Endothelial cell of umbilical vein (primary cell): ENCODE data around the gene SDK2. TPM values are rescaled to one million over a fixed set of nuclear protein-coding genes. Genes with fewer than 3 reads are reported as not detected.

Experiments
- BruUV-seq: library from RNA; stranded (reverse); fragments of 400-500 nt; replicated peaks from 2 replicates; lab custom pipeline; 2021; lab: Mats Ljungman, UMichigan
- CTCF ChIA-PET: fragments of 300-600, 350-600 bp; sonication (Branson Sonifier 250); formaldehyde crosslinking; loops from one replicate; lab custom pipeline; 2021; ENCODE audit warnings: antibody characterized with exemption, inconsistent platforms; lab: Charles Lee
- POLR2A ChIA-PET: fragments of 300-600, 350-600 bp; sonication (Branson Sonifier 250); formaldehyde crosslinking; loops from one replicate; lab custom pipeline; 2021; ENCODE audit warnings: antibody characterized with exemption, inconsistent platforms; lab: Charles Lee
- DNase-seq: peaks from one replicate; pipeline ENCODE4 v3.0.0-alpha.2; 2011; ENCODE audit warnings: low read depth, low spot score
- FAIRE-seq: peaks from 2 replicates; lab custom pipeline; 2011; peaks lifted over from hg19 to GRCh38; lab: Jason Lieb, UNC
- H2AFZ ChIP-seq: 2 replicates; pipeline ENCODE4 v1.6.0; 2012; ENCODE audit warnings: low read depth, low read length, control low read depth, inconsistent platforms
- H3K27ac ChIP-seq: 2 replicates; pipeline ENCODE4 v1.5.1; 2011; ENCODE audit warnings: low read depth, mild to moderate bottlenecking, control low read depth, low read length, moderate library complexity; ENCODE audit not compliant: insufficient read depth
- H3K27me3 ChIP-seq, 2 experiments: 2 replicates each; pipeline versions ENCODE4 v1.6.0 to v1.6.1; 2011; ENCODE audit warnings: low read length in 2 of 2, mixed read lengths in 1 of 2; ENCODE audit not compliant: control insufficient read depth in 2 of 2, insufficient read depth in 2 of 2
- H3K36me3 ChIP-seq, 2 experiments: 2 replicates in 1 of 2; 3 replicates in 1 of 2; pipeline ENCODE4 v1.5.1; 2011; ENCODE audit warnings: low read length in 2 of 2, mild to moderate bottlenecking in 1 of 2, moderate library complexity in 1 of 2; ENCODE audit not compliant: control insufficient read depth in 2 of 2, insufficient read depth in 2 of 2; ENCODE audit errors: extremely low read depth in 1 of 2
- H3K4me1 ChIP-seq: 3 replicates; pipeline ENCODE4 v1.5.1; 2011; ENCODE audit warnings: mild to moderate bottlenecking, low read length; ENCODE audit not compliant: control insufficient read depth, insufficient read depth; ENCODE audit errors: extremely low read depth
- H3K4me2 ChIP-seq: 2 replicates; pipeline ENCODE4 v1.6.1; 2011; ENCODE audit warnings: low read length, control low read depth, mixed read lengths; ENCODE audit not compliant: insufficient read depth
- H3K4me3 ChIP-seq, 3 experiments: fragments of 200-600 bp in 1 of 3; sonication (generic), shearing (Covaris generic) in 1 of 3; replicated peaks in 1 of 3; 2 replicates each; pipeline ENCODE4 v1.5.1; 2011 to 2016; ENCODE audit warnings: control low read depth in 3 of 3, low read length in 3 of 3, mild to moderate bottlenecking in 2 of 3, inconsistent platforms in 1 of 3, low read depth in 1 of 3, moderate library complexity in 1 of 3; ENCODE audit not compliant: insufficient read depth in 1 of 3
- H3K79me2 ChIP-seq: 2 replicates; pipeline ENCODE4 v1.6.0; 2012; ENCODE audit warnings: low read length, inconsistent platforms; ENCODE audit not compliant: control insufficient read depth, insufficient read depth
- H3K9ac ChIP-seq: replicated peaks from 2 replicates; pipeline ENCODE3; 2011; ENCODE audit warnings: low read length, control low read depth; ENCODE audit not compliant: insufficient read depth; ENCODE audit errors: extremely low read depth
- H3K9me1 ChIP-seq: replicated peaks from 3 replicates; pipeline ENCODE4 v1.6.0; 2011; ENCODE audit warnings: mild to moderate bottlenecking, low read length; ENCODE audit not compliant: control insufficient read depth, insufficient read depth; ENCODE audit errors: extremely low read depth
- H3K9me3 ChIP-seq: replicated peaks from 2 replicates; pipeline ENCODE4 v1.5.1; 2012; ENCODE audit warnings: low read length, inconsistent platforms; ENCODE audit not compliant: control insufficient read depth, insufficient read depth
- H4K20me1 ChIP-seq: replicated peaks from 2 replicates; pipeline ENCODE3; 2011; ENCODE audit warnings: mild to moderate bottlenecking, low read length; ENCODE audit not compliant: control insufficient read depth, insufficient read depth; ENCODE audit errors: extremely low read depth
- CTCF ChIP-seq, 2 donors: IDR thresholded peaks; 1 replicate in 1 of 2; 2 replicates in 1 of 2; pipeline ENCODE4 v1.5.1; 2011; ENCODE audit warnings: low read length in 2 of 2, mild to moderate bottlenecking in 2 of 2, moderate library complexity in 2 of 2, control low read depth in 1 of 2, inconsistent platforms in 1 of 2, low read depth in 1 of 2; ENCODE audit not compliant: insufficient read depth in 1 of 2; ENCODE audit errors: extremely low read depth in 1 of 2
- EZH2 ChIP-seq: IDR thresholded peaks from 2 replicates; pipeline ENCODE4 v1.6.1; 2012; ENCODE audit warnings: borderline replicate concordance, low read depth, mild to moderate bottlenecking, moderate library complexity, low read length, inconsistent platforms; ENCODE audit not compliant: severe bottlenecking
- FOS ChIP-seq: IDR thresholded peaks from 2 replicates; pipeline ENCODE4 v1.6.1; 2011; ENCODE audit warnings: mild to moderate bottlenecking, low read length, moderate library complexity, borderline replicate concordance; ENCODE audit not compliant: insufficient read depth
- GATA2 ChIP-seq: IDR thresholded peaks from 2 replicates; pipeline ENCODE4 v1.7.0; 2011; ENCODE audit warnings: low read depth, mild to moderate bottlenecking, moderate library complexity, mixed read lengths, low read length; ENCODE audit not compliant: insufficient read length, insufficient read depth
- JUN ChIP-seq: IDR thresholded peaks from 2 replicates; pipeline ENCODE4 v1.6.1; 2011; ENCODE audit warnings: borderline replicate concordance, low read depth; ENCODE audit not compliant: insufficient read length, insufficient read depth
- MAX ChIP-seq: IDR thresholded peaks from 2 replicates; pipeline ENCODE4 v1.6.1; 2011; ENCODE audit not compliant: insufficient read depth, insufficient read length
- MYC ChIP-seq: IDR thresholded peaks from one replicate; pipeline ENCODE4 v1.6.1; 2011; ENCODE audit warnings: mild to moderate bottlenecking, low read depth, low read length
- POLR2A ChIP-seq: IDR thresholded peaks from 2 replicates; pipeline ENCODE4 v1.6.1; 2012; ENCODE audit warnings: low read depth, mild to moderate bottlenecking, control low read depth, low read length
- POLR2AphosphoS5 ChIP-seq: IDR thresholded peaks from 2 replicates; pipeline ENCODE4 v1.6.1; 2012; ENCODE audit warnings: low read depth, mild to moderate bottlenecking, control low read depth, low read length, moderate library complexity; ENCODE audit not compliant: insufficient read depth
- dilution Hi-C: fragments of 300-500 bp; cut with MboI; formaldehyde crosslinking; loops from one replicate; pipeline ENCODE4 v1.15.0; 2019; ENCODE audit warnings: low sequenced_read_pairs; ENCODE audit not compliant: extremely low pct_ligation_motif_present
- intact Hi-C: fragments of 100-400 bp; cut with micrococcal nuclease; formaldehyde crosslinking; loops from one replicate; pipeline ENCODE4 v1.10.0; 2022
- polyA plus RNA-seq, 4 experiments: library from polyadenylated mRNA; depleted of rRNA in 3 of 4; stranded (reverse) in 3 of 4; unstranded in 1 of 4; fragments of >200 nt; gene quantifications; 2 replicates each; pipeline versions ENCODE4 v1.2.1 to v1.2.3, GENCODE V29; 2011 to 2012; ENCODE audit warnings: missing spikeins in 1 of 4
- total RNA-seq: library from RNA; stranded (reverse); gene quantifications from 2 replicates; pipeline ENCODE4 v1.2.3, GENCODE V29; 2021

The SDK2 gene
- total and polyA plus RNA-seq, 2 donors (not counting 3 experiments of a cell fraction or from before 2014, with no cell fraction given) = not detected

GRCh38 chr17:73393381-73393780 is 250.9 kb downstream of the SDK2 start:
- TF ChIP-seq POLR2A = no peak
- TF ChIP-seq POLR2AphosphoS5 = no peak
- TF ChIP-seq MAX = no peak
- no peak for TF ChIP-seq GATA2
- no peak for TF ChIP-seq FOS
- TF ChIP-seq JUN = no peak
- no peak for TF ChIP-seq CTCF (IDR thresholded peaks at IDR 0.05; ENCODE audit: extremely low read depth in 1 of 2, insufficient read depth in 1 of 2, low read depth in 1 of 2, low read length in 2 of 2)
- no peak for TF ChIP-seq EZH2
- no peak for TF ChIP-seq MYC
- Histone ChIP-seq H3K4me2 (no peak overlapping the region), H3K9me1 (no peaks in the 10 kb centered on the region), H2AFZ (no peak overlapping the region), H3K36me3 (no peaks in the 10 kb centered on the region), H3K79me2 (no peaks in the 10 kb centered on the region), H3K27ac (no peak overlapping the region), H3K9ac (no peak overlapping the region), H3K4me1 (no peaks in the 10 kb centered on the region), H3K4me3 (no peak overlapping the region), H4K20me1 (no peaks in the 10 kb centered on the region), H3K27me3 (no peaks in the 10 kb centered on the region), H3K9me3 (no peaks in the 10 kb centered on the region)
- ChIA-PET POLR2A (no interaction called here), CTCF (interaction anchor here (1.5 kb wide), 1 partner anchor 23 kb away, joined by 4 read pairs; no protein-coding TSS in a partner anchor)
- dilution Hi-C loops (no loop called here), intact Hi-C loops (no loop called here)
- no TSS peak for BruUV-seq
- FAIRE-seq (no peak), DNase-seq (no peak)
